PC-9 (cell line): ENCODE results near the gene SFTPA2. TPM values are rescaled to one million over a fixed set of nuclear protein-coding genes. Genes with fewer than 3 reads are reported as not detected.
A peak's percentile ranks its signal among the peaks of the same experiment; 100 is the strongest.
"Not testable (repeated sequence)": the region's sequence is repeated elsewhere in the genome, so short reads cannot be mapped to it uniquely, and the experiment has no call there.

Experiments
- BruUV-seq: library from RNA; stranded (reverse); fragments of 400-500 nt; replicated peaks from 2 replicates; lab custom pipeline; 2021; lab: Mats Ljungman, UMichigan
- CTCF ChIA-PET: fragments of 300-600 bp; sonication (Branson Sonifier 250); formaldehyde crosslinking; loops from one replicate; lab custom pipeline; 2022; ENCODE audit warnings: antibody characterized with exemption; lab: Charles Lee
- POLR2A ChIA-PET: fragments of 300-600 bp; sonication (Branson Sonifier 250); formaldehyde crosslinking; loops from one replicate; lab custom pipeline; 2022; ENCODE audit warnings: antibody characterized with exemption; ENCODE audit not compliant: unreplicated experiment; lab: Charles Lee
- DNase-seq, 2 experiments: peaks; one replicate each; pipeline versions ENCODE4 v3.0.0 to v3.0.0-alpha.2; 2015 to 2022; ENCODE audit warnings: mixed read lengths in 1 of 2
- H2AFZ ChIP-seq: fragments of 200-600 bp; sonication (generic); 2 replicates; pipeline ENCODE4 v1.8.1; 2017; ENCODE audit warnings: antibody characterized with exemption
- H3F3A ChIP-seq: fragments of 200-600 bp; sonication (generic); 2 replicates; pipeline ENCODE4 v1.8.1; 2017; ENCODE audit warnings: antibody characterized with exemption, mild to moderate bottlenecking, low read depth; ENCODE audit not compliant: insufficient read depth
- H3K27ac ChIP-seq: fragments of 200-600 bp; sonication (generic); 2 replicates; pipeline ENCODE4 v1.6.1; 2016; ENCODE audit warnings: mixed run types
- H3K27me3 ChIP-seq: fragments of 200-600 bp; sonication (generic); 2 replicates; pipeline ENCODE4 v1.6.1; 2016; ENCODE audit warnings: low read depth, mixed run types; ENCODE audit not compliant: insufficient read depth
- H3K36me3 ChIP-seq: fragments of 200-600 bp; sonication (generic); 2 replicates; pipeline ENCODE4 v1.6.1; 2016; ENCODE audit warnings: low read depth, mixed run types
- H3K4me1 ChIP-seq: fragments of 200-600 bp; sonication (generic); replicated peaks from 2 replicates; pipeline ENCODE4 v1.6.1; 2016; ENCODE audit warnings: mixed run types; ENCODE audit not compliant: insufficient read depth
- H3K4me2 ChIP-seq: fragments of 200-600 bp; sonication (generic); 2 replicates; pipeline ENCODE4 v1.6.1; 2017; ENCODE audit warnings: mixed run types
- H3K4me3 ChIP-seq: fragments of 200-600 bp; sonication (generic); 2 replicates; pipeline ENCODE4 v1.6.1; 2016; ENCODE audit warnings: mixed run types
- H3K79me2 ChIP-seq: fragments of 200-600 bp; sonication (generic); 2 replicates; pipeline ENCODE4 v1.6.1; 2017; ENCODE audit warnings: low read depth, mixed run types
- H3K9me2 ChIP-seq: fragments of 200-600 bp; sonication (generic); 2 replicates; pipeline ENCODE4 v1.8.1; 2017; ENCODE audit warnings: mild to moderate bottlenecking; ENCODE audit not compliant: insufficient read depth
- H3K9me3 ChIP-seq: fragments of 200-600 bp; sonication (generic); 2 replicates; pipeline ENCODE4 v1.8.1; 2016; ENCODE audit warnings: low read depth; ENCODE audit not compliant: insufficient read depth
- H4K20me1 ChIP-seq: fragments of 200-600 bp; sonication (generic); 2 replicates; pipeline ENCODE4 v1.8.1; 2017; ENCODE audit not compliant: insufficient read depth
- CTCF ChIP-seq: fragments of 200-600 bp; sonication (generic); conservative IDR thresholded peaks from 2 replicates; pipeline ENCODE4 v1.6.1; 2017; ENCODE audit warnings: mixed run types, antibody characterized with exemption, mild to moderate bottlenecking, moderate library complexity
- EZH2 ChIP-seq: fragments of 200-600 bp; sonication (generic); IDR thresholded peaks from 2 replicates; pipeline ENCODE4 v1.8.0; 2017; ENCODE audit warnings: antibody characterized with exemption, low read depth
- intact Hi-C: fragments of 100-400 bp; cut with micrococcal nuclease; formaldehyde crosslinking; loops from one replicate; pipeline ENCODE4 v1.10.0; 2022; ENCODE audit not compliant: unreplicated experiment
- total RNA-seq: library from RNA; stranded (reverse); gene quantifications from 2 replicates; pipeline ENCODE4 v1.2.3, GENCODE V29; 2021

Gene SFTPA2
- total RNA-seq, 1 experiment from 2014 or later: not detected

- Histone ChIP-seq H2AFZ (no peak overlapping the region), H3K27me3 (peaks cover 41% of the 10 kb centered on the region), H3K27ac (no peak overlapping the region), H3K4me2 (no peak overlapping the region), H3K4me3 (no peak overlapping the region), H3K79me2 (no peaks in the 10 kb centered on the region), H3K9me2 (no peaks in the 10 kb centered on the region), H3K4me1 (no peaks in the 10 kb centered on the region), H3K36me3 (no peaks in the 10 kb centered on the region), H4K20me1 (no peaks in the 10 kb centered on the region), H3F3A (no peaks in the 10 kb centered on the region), H3K9me3 (no peaks in the 10 kb centered on the region)
- ChIA-PET POLR2A (no interaction called here), CTCF (no interaction called here)
- intact Hi-C loops: no loop called here
- no TSS peak for BruUV-seq
- TF ChIP-seq EZH2: no peak
- TF ChIP-seq CTCF: no peak
- DNase-seq: no peak
These were observed 21.9 kb upstream of the SFTPA2 start for GRCh38 chr10:79582096-79582495.

GRCh38 chr10:79581044-79581443 lies 20.8 kb upstream of the SFTPA2 start:
- no peak overlapping the region for H2AFZ ChIP-seq
- no peak overlapping the region for H3K4me2 ChIP-seq
- H3K9me2 ChIP-seq: no peaks in the 10 kb centered on the region
- H3K4me1 ChIP-seq: no peaks in the 10 kb centered on the region
- H3K9me3 ChIP-seq: no peaks in the 10 kb centered on the region
- peaks cover 43% of the 10 kb centered on the region for H3K27me3 ChIP-seq
- H3K27ac ChIP-seq: no peak overlapping the region
- intact Hi-C loops: no loop called here
- no peaks in the 10 kb centered on the region for H4K20me1 ChIP-seq
- TF ChIP-seq CTCF (no peak), EZH2 (no peak)
- ChIA-PET POLR2A (no interaction called here), CTCF (no interaction called here)
- no peak for DNase-seq
- no peaks in the 10 kb centered on the region for H3K79me2 ChIP-seq
- H3F3A ChIP-seq: no peaks in the 10 kb centered on the region
- H3K36me3 ChIP-seq: no peaks in the 10 kb centered on the region
- H3K4me3 ChIP-seq: no peak overlapping the region
- no TSS peak for BruUV-seq

GRCh38 chr10:79579361-79579760 lies 19.2 kb upstream of the SFTPA2 start:
- TF ChIP-seq EZH2: no peak
- TF ChIP-seq CTCF: no peak
- POLR2A ChIA-PET: no interaction called here

GRCh38 chr10:79570624-79571023 lies 10.4 kb upstream of the SFTPA2 start:
- CTCF ChIA-PET, H3K9me3 ChIP-seq, POLR2A ChIA-PET, H3F3A ChIP-seq, H3K79me2 ChIP-seq, H3K4me1 ChIP-seq, H3K9me2 ChIP-seq, H3K4me3 ChIP-seq, H3K36me3 ChIP-seq, H4K20me1 ChIP-seq, H2AFZ ChIP-seq, BruUV-seq, intact Hi-C loops, DNase-seq, H3K27ac ChIP-seq: not testable (repeated sequence)
- Histone ChIP-seq H3K27me3 (peaks cover 58% of the 10 kb centered on the region), H3K4me2 (peak overlapping the region; percentile 30; the same call in 1 of the 2 replicates)

More at GRCh38 chr10:79579361-79579760, 19.2 kb upstream of the SFTPA2 start:
- H3K4me1 ChIP-seq: no peaks in the 10 kb centered on the region
- no peaks in the 10 kb centered on the region for H3K9me2 ChIP-seq
- no TSS peak for BruUV-seq
- no peak for DNase-seq
- no peaks in the 10 kb centered on the region for H4K20me1 ChIP-seq
- no peaks in the 10 kb centered on the region for H3F3A ChIP-seq
- H3K4me3 ChIP-seq: no peak overlapping the region
- H3K27ac ChIP-seq: no peak overlapping the region
- H3K36me3 ChIP-seq: no peaks in the 10 kb centered on the region
- CTCF ChIA-PET: interaction anchor here (0.5 kb wide), 1 partner anchor 546 kb away, joined by 14 read pairs; no protein-coding TSS in a partner anchor
- intact Hi-C loops: no loop called here
- no peaks in the 10 kb centered on the region for H3K79me2 ChIP-seq
- no peak overlapping the region for H2AFZ ChIP-seq
- H3K9me3 ChIP-seq: peaks cover 4% of the 10 kb centered on the region; the same call in 1 of the 2 replicates
- H3K4me2 ChIP-seq: no peak overlapping the region
- peaks cover 34% of the 10 kb centered on the region for H3K27me3 ChIP-seq
